HepG2 (cell line): ENCODE results near the gene OSBPL9. TPM values are rescaled to one million over a fixed set of nuclear protein-coding genes. Genes with fewer than 3 reads are reported as not detected.

Source experiments
- ATAC-seq: fragments of 200-7000 bp; cut with Tn5 transposase; 3 replicates; pipeline ENCODE4 v1.9.1; 2020; ENCODE audit warnings: mild to moderate bottlenecking, moderate library complexity
- BruUV-seq: library from RNA; stranded (reverse); fragments of 400-500 nt; replicated peaks from 2 replicates; lab custom pipeline; 2021; lab: Mats Ljungman, UMichigan
- CTCF ChIA-PET: fragments of 300-600 bp; formaldehyde crosslinking; extraction: SDS; loops from one replicate; lab custom pipeline; 2021; ENCODE audit warnings: low total read pairs, inconsistent platforms, low intra/inter-chr PET ratio; lab: Yijun Ruan, JAX
- POLR2A ChIA-PET: fragments of 350-600 bp; sonication (Branson Sonifier 250); formaldehyde crosslinking; loops from one replicate; lab custom pipeline; 2020; ENCODE audit warnings: antibody characterized with exemption, inconsistent platforms; lab: Yijun Ruan, JAX
- DNase-seq: peaks from one replicate; pipeline ENCODE4 v3.0.0-alpha.2; 2015; ENCODE audit warnings: low spot score
- FAIRE-seq: peaks from 3 replicates; lab custom pipeline; 2011; peaks lifted over from hg19 to GRCh38; lab: Jason Lieb, UNC
- H2AFZ ChIP-seq: one replicate; pipeline ENCODE4 v1.6.1; 2011; ENCODE audit warnings: low read length, inconsistent platforms
- H3K27ac ChIP-seq: fragments of 300-600 bp; 3 replicates; pipeline ENCODE4 v1.8.0; 2011; ENCODE audit warnings: mixed run types, mild to moderate bottlenecking, mixed read lengths, low read length, inconsistent platforms; ENCODE audit not compliant: insufficient read depth; ENCODE audit errors: extremely low read length
- H3K27me3 ChIP-seq, 2 experiments: fragments of 200-600 bp in 1 of 2; 2 replicates in 1 of 2; 3 replicates in 1 of 2; pipeline versions ENCODE4 v1.6.0 to v1.8.0; 2011; ENCODE audit warnings: low read length in 2 of 2, mild to moderate bottlenecking in 2 of 2, moderate library complexity in 2 of 2, inconsistent platforms in 1 of 2; ENCODE audit not compliant: insufficient read depth in 2 of 2, control insufficient read depth in 1 of 2
- H3K36me3 ChIP-seq, 2 experiments: fragments of 200-600 bp in 1 of 2; replicated peaks in 1 of 2; 2 replicates in 1 of 2; 3 replicates in 1 of 2; pipeline versions ENCODE4 v1.5.1 to v1.8.0; 2011; ENCODE audit warnings: low read length in 2 of 2, inconsistent platforms in 1 of 2; ENCODE audit not compliant: insufficient read depth in 2 of 2, control insufficient read depth in 1 of 2
- H3K4me1 ChIP-seq: 2 replicates; pipeline ENCODE4 v1.5.1; 2012; ENCODE audit warnings: low read length, inconsistent platforms; ENCODE audit not compliant: insufficient read depth
- H3K4me2 ChIP-seq: 2 replicates; pipeline ENCODE4 v1.6.0; 2011; ENCODE audit warnings: low read depth, low read length, inconsistent platforms
- H3K4me3 ChIP-seq, 3 experiments: fragments of 200-600 bp in 1 of 3; sonication (generic), shearing (Covaris generic) in 1 of 3; replicated peaks in 1 of 3; 2 replicates each; pipeline ENCODE4 v1.5.1; 2011 to 2016; ENCODE audit warnings: low read length in 3 of 3, inconsistent platforms in 2 of 3, low read depth in 2 of 3, mild to moderate bottlenecking in 2 of 3, control low read depth in 1 of 3, mixed read lengths in 1 of 3; ENCODE audit not compliant: insufficient read depth in 1 of 3
- H3K79me2 ChIP-seq: one replicate; pipeline ENCODE4 v1.6.1; 2011; ENCODE audit warnings: low read length, inconsistent platforms; ENCODE audit not compliant: insufficient read depth
- H3K9ac ChIP-seq: 2 replicates; pipeline ENCODE4 v1.6.0; 2011; ENCODE audit warnings: mild to moderate bottlenecking, low read depth, low read length, inconsistent platforms; ENCODE audit not compliant: insufficient read depth
- H3K9me3 ChIP-seq: 2 replicates; pipeline ENCODE4 v1.5.1; 2012; ENCODE audit warnings: mild to moderate bottlenecking, low read length
- H4K20me1 ChIP-seq: 2 replicates; pipeline ENCODE4 v1.6.0; 2011; ENCODE audit warnings: inconsistent platforms, mild to moderate bottlenecking, low read length, moderate library complexity; ENCODE audit not compliant: insufficient read depth
- BCL6 ChIP-seq: IDR thresholded peaks from 2 replicates; pipeline ENCODE4 v1.6.1; 2016; ENCODE audit warnings: missing genetic modification reagents, missing compliant biosample characterization
- CTCF ChIP-seq: sonication (generic); formaldehyde crosslinking; IDR thresholded peaks from 2 replicates; pipeline ENCODE4 v1.5.0; 2020; ENCODE audit warnings: mild to moderate bottlenecking, missing genetic modification reagents, moderate library complexity
- EEA1 ChIP-seq: sonication (generic); formaldehyde crosslinking; IDR thresholded peaks from 2 replicates; pipeline ENCODE4 v1.5.1; 2020; ENCODE audit warnings: mild to moderate bottlenecking, missing genetic modification reagents, borderline replicate concordance
- NFRKB ChIP-seq: fragments of 450-650 bp; IDR thresholded peaks from 2 replicates; pipeline ENCODE4 v1.6.1; 2017
- NR2F6 ChIP-seq, 2 experiments: IDR thresholded peaks; 2 replicates each; pipeline ENCODE4 v1.6.1; 2016; ENCODE audit warnings: antibody characterized with exemption in 1 of 2, mild to moderate bottlenecking in 1 of 2
- ZFAT ChIP-seq: sonication (generic); formaldehyde crosslinking; conservative IDR thresholded peaks from 2 replicates; pipeline ENCODE4 v1.8.1; 2023; ENCODE audit warnings: missing genetic modification reagents, inconsistent platforms
- ZNF230 ChIP-seq: sonication (generic); formaldehyde crosslinking; IDR thresholded peaks from 2 replicates; pipeline ENCODE4 v1.4.0; 2020; ENCODE audit warnings: mild to moderate bottlenecking, missing genetic modification reagents
- ZNF264 ChIP-seq: sonication (generic); formaldehyde crosslinking; IDR thresholded peaks from 2 replicates; pipeline ENCODE4 v1.4.0; 2020; ENCODE audit warnings: missing genetic modification reagents
- whole genome bisulfite sequencing: methylation state at CpG from one replicate; pipeline ENCODE4 v1.1.6; 2017; ENCODE audit warnings: low lambda C conversion rate; 5-methylcytosine and 5-hydroxymethylcytosine counted together
- in situ Hi-C: cut with HindIII; loops from 2 replicates; pipeline ENCODE4 v1.10.0; 2017; ENCODE audit warnings: low pct_unique_long_range_greater_than_20kb; ENCODE audit not compliant: extremely low pct_ligation_motif_present
- intact Hi-C: fragments of 100-400 bp; cut with micrococcal nuclease; formaldehyde crosslinking; loops from one replicate; pipeline ENCODE4 v1.10.0; 2022; ENCODE audit not compliant: unreplicated experiment
- polyA plus RNA-seq, 8 experiments: library from polyadenylated mRNA; depleted of rRNA in 3 of 8; stranded (reverse) in 7 of 8; unstranded in 1 of 8; fragments of >200 nt; fragmentation: Illumina TruSeq in 4 of 8; extraction: Trizol in 4 of 8; gene quantifications; 2 replicates each; pipeline versions ENCODE4 v1.2.1 to v1.2.3, GENCODE V29; 2011 to 2016; ENCODE audit warnings: low read depth in 4 of 8, missing spikeins in 1 of 8, mixed read lengths in 1 of 8; ENCODE audit not compliant: insufficient read depth in 1 of 8
- total RNA-seq, 5 experiments: library from RNA; depleted of rRNA; stranded (reverse); fragments of >200 nt; fragmentation: Illumina TruSeq; extraction: Trizol; gene quantifications; 2 replicates each; pipeline ENCODE4 v1.2.3, GENCODE V29; 2016; ENCODE audit warnings: low read depth in 1 of 5
- TF ChIP-seq, protein P1 (sequence below): sonication (generic); formaldehyde crosslinking; IDR thresholded peaks from 2 replicates; pipeline ENCODE4 v1.5.0; 2020; ENCODE audit warnings: missing genetic modification reagents

The OSBPL9 gene
- total and polyA plus RNA-seq, 2 of the 13 experiments (the other 11 are each of a cell fraction or from before 2014, with no cell fraction given), result 83.6 to 142 TPM

DNA sequence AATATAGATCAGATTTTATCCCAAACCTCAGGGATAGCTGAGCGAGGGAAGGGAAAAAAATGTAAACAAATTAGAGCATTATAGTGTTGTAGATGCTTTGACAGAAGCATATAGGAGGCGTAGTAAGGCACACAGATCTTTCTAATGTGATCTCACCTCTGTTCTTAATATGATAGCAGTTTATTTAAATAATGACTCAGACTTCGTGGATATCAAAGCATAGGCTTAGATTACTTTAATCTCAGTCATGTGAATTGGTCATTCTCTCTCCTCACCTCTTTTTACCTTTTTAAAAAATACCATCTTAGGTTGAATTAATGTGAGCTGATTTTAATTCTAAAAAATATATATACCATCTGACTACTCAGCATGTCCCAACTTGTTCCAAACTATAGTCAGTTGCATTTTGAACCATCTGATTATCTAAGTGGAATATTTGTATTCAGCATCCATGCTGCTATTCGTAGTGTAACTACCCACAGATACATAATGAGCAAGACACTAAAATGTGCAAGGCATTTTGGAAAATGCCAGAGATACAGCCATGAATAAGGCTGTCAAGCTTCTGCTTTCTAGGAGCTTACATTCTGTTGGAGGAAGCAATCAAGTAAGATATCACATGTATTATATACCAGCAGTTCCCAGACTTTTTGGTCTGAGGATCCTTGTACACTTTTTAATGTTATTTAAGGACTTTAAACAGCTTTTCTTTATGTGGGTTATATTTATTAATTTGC, 76.7 kb downstream of the OSBPL9 start:
- WGBS, result 84% methylated on average over 4 of the region's 4 CpGs
- no peak for FAIRE-seq
- Histone ChIP-seq H3K27me3 (no peaks in the 10 kb centered on the region), H3K4me1 (peaks cover 61% of the 10 kb centered on the region), H3K4me2 (no peak overlapping the region), H3K9ac (no peak overlapping the region), H3K36me3 (no peaks in the 10 kb centered on the region), H3K79me2 (peaks cover 9% of the 10 kb centered on the region), H3K4me3 (no peak overlapping the region), H3K27ac (no peak overlapping the region), H3K9me3 (no peaks in the 10 kb centered on the region), H4K20me1 (no peaks in the 10 kb centered on the region), H2AFZ (no peak overlapping the region)
- ATAC-seq, result no peak
- intact Hi-C loops, result no loop called here
- POLR2A ChIA-PET, result interaction anchor here (1.0 kb wide), 1 partner anchor 36 kb away, joined by 6 read pairs; no protein-coding TSS in a partner anchor
- in situ Hi-C loops, result loop anchor here (5.0 kb wide), 1 partner anchor 34 kb away; no protein-coding TSS in a partner anchor
- no TSS peak for BruUV-seq
- no peak for DNase-seq
- CTCF ChIA-PET, result no interaction called here
- TF ChIP-seq BCL6 (CRISPR knock-in tag) (0 out of 2 replicates have a peak, but pooled peaks have one; percentile 22), ZNF264 (CRISPR knock-in tag) (no peak), ZNF230 (no peak), NR2F6 (IDR thresholded peaks at IDR 0.05) (0 out of 2 replicates have a peak, but pooled peaks have one; percentile 10), NR2F6 (CRISPR knock-in tag; IDR thresholded peaks at IDR 0.05) (no peak)

- H3K27me3 ChIP-seq, result no peaks in the 10 kb centered on the region
- ATAC-seq (no peak), FAIRE-seq (no peak), DNase-seq (no peak)
- no peak overlapping the region for H3K4me2 ChIP-seq
- H3K9me3 ChIP-seq, result no peaks in the 10 kb centered on the region
- H2AFZ ChIP-seq, result no peak overlapping the region
- WGBS, result 95% methylated on average over 3 of the region's 3 CpGs
- intact Hi-C loops, result no loop called here
- no peaks in the 10 kb centered on the region for H4K20me1 ChIP-seq
- no peaks in the 10 kb centered on the region for H3K36me3 ChIP-seq
- BruUV-seq, result no TSS peak
- H3K4me1 ChIP-seq, result peaks cover 38% of the 10 kb centered on the region
- POLR2A ChIA-PET, result no interaction called here
- CTCF ChIA-PET, result no interaction called here
- no peak overlapping the region for H3K9ac ChIP-seq
- TF ChIP-seq EEA1 (CRISPR knock-in tag) (no peak), NFRKB (no peak), ZFAT (CRISPR knock-in tag) (no peak), CTCF (CRISPR knock-in tag) (no peak)
- TF ChIP-seq, protein P1, sequence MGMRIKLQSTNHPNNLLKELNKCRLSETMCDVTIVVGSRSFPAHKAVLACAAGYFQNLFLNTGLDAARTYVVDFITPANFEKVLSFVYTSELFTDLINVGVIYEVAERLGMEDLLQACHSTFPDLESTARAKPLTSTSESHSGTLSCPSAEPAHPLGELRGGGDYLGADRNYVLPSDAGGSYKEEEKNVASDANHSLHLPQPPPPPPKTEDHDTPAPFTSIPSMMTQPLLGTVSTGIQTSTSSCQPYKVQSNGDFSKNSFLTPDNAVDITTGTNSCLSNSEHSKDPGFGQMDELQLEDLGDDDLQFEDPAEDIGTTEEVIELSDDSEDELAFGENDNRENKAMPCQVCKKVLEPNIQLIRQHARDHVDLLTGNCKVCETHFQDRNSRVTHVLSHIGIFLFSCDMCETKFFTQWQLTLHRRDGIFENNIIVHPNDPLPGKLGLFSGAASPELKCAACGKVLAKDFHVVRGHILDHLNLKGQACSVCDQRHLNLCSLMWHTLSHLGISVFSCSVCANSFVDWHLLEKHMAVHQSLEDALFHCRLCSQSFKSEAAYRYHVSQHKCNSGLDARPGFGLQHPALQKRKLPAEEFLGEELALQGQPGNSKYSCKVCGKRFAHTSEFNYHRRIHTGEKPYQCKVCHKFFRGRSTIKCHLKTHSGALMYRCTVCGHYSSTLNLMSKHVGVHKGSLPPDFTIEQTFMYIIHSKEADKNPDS, result no peak
- no peak overlapping the region for H3K27ac ChIP-seq
- peaks cover 5% of the 10 kb centered on the region for H3K79me2 ChIP-seq
- in situ Hi-C loops, result no loop called here
- H3K4me3 ChIP-seq, result no peak overlapping the region
Measured at GRCh38 chr1:51697166-51697565, 80.3 kb downstream of the OSBPL9 start.
